SK-N-SH treated with all-trans-retinoic acid at 6 μM for 48 hours (cell line): ENCODE data around the gene ATP8A2.

Experiments
- ATAC-seq: fragments of 200-7000 bp; cut with Tn5 transposase; 3 replicates; pipeline ENCODE4 v1.9.1; 2020; ENCODE audit warnings: mild to moderate bottlenecking, moderate library complexity
- ARNTL ChIP-seq: fragments of 450-650 bp; formaldehyde crosslinking; IDR thresholded peaks from 2 replicates; pipeline ENCODE4 v1.5.0; 2020; ENCODE audit warnings: low read depth, mild to moderate bottlenecking, moderate library complexity, borderline replicate concordance
- BACH2 ChIP-seq: fragments of 250-450 bp; sonication (Bioruptor Pico); IDR thresholded peaks from 2 replicates; pipeline ENCODE4 v1.9.0; 2021; ENCODE audit warnings: mild to moderate bottlenecking, borderline replicate concordance
- ESRRG ChIP-seq: fragments of 250-450 bp; sonication (Bioruptor Pico); IDR thresholded peaks from 2 replicates; pipeline ENCODE4 v1.6.1; 2021; ENCODE audit warnings: mild to moderate bottlenecking
- GLIS3 ChIP-seq: fragments of 250-450 bp; sonication (Bioruptor Pico); IDR thresholded peaks from 2 replicates; pipeline ENCODE4 v1.5.0; 2020; ENCODE audit warnings: mild to moderate bottlenecking, moderate library complexity
- ISL1 ChIP-seq: fragments of 250-450 bp; sonication (Bioruptor Pico); IDR thresholded peaks from 2 replicates; pipeline ENCODE4 v2.1.2; 2022; ENCODE audit warnings: mild to moderate bottlenecking, moderate library complexity
- OSR1 ChIP-seq: fragments of 250-450 bp; sonication (Bioruptor Pico); IDR thresholded peaks from 2 replicates; pipeline ENCODE4 v1.8.0; 2022; ENCODE audit warnings: moderate library complexity, mild to moderate bottlenecking, inconsistent platforms
- PPARA ChIP-seq: fragments of 250-450 bp; sonication (Bioruptor Pico); IDR thresholded peaks from 2 replicates; pipeline ENCODE4 v1.5.0; 2020; ENCODE audit warnings: mild to moderate bottlenecking, borderline replicate concordance
- SNAI2 ChIP-seq: fragments of 250-450 bp; sonication (Bioruptor Pico); IDR thresholded peaks from 2 replicates; pipeline ENCODE4 v1.5.0; 2020; ENCODE audit warnings: mild to moderate bottlenecking, moderate library complexity
- TCF4 ChIP-seq: fragments of 250-450 bp; sonication (Bioruptor Pico); IDR thresholded peaks from 2 replicates; pipeline ENCODE4 v1.8.0; 2021; ENCODE audit warnings: mild to moderate bottlenecking, moderate library complexity, borderline replicate concordance
- TOX ChIP-seq: fragments of 250-450 bp; sonication (Bioruptor Pico); IDR thresholded peaks from 2 replicates; pipeline ENCODE4 v1.8.0; 2021; ENCODE audit warnings: mild to moderate bottlenecking, moderate library complexity, borderline replicate concordance
- ZC3H10 ChIP-seq: fragments of 250-450 bp; sonication (Bioruptor Pico); IDR thresholded peaks from 2 replicates; pipeline ENCODE4 v1.5.1; 2021; ENCODE audit warnings: mild to moderate bottlenecking, moderate library complexity
- ZFP30 ChIP-seq: fragments of 450-650 bp; formaldehyde crosslinking; IDR thresholded peaks from 2 replicates; pipeline ENCODE4 v1.5.0; 2022; ENCODE audit warnings: mild to moderate bottlenecking, moderate library complexity
- ZNF565 ChIP-seq: fragments of 450-650 bp; formaldehyde crosslinking; conservative IDR thresholded peaks from 2 replicates; pipeline ENCODE4 v1.5.0; 2020; ENCODE audit warnings: low read depth, mild to moderate bottlenecking, moderate library complexity
- ZNF70 ChIP-seq: fragments of 450-650 bp; formaldehyde crosslinking; IDR thresholded peaks from 2 replicates; pipeline ENCODE4 v1.5.0; 2020; ENCODE audit warnings: mild to moderate bottlenecking, moderate library complexity
- ZNF8 ChIP-seq: fragments of 450-650 bp; formaldehyde crosslinking; IDR thresholded peaks from 2 replicates; pipeline ENCODE4 v1.5.0; 2020; ENCODE audit warnings: mild to moderate bottlenecking, moderate library complexity
- TF ChIP-seq, protein P1 (sequence below): fragments of 250-450 bp; sonication (Bioruptor Pico); IDR thresholded peaks from 2 replicates; pipeline ENCODE4 v1.5.0; 2020; ENCODE audit warnings: mild to moderate bottlenecking, moderate library complexity
- TF ChIP-seq, protein P2 (sequence below): fragments of 250-450 bp; sonication (Bioruptor Pico); IDR thresholded peaks from 2 replicates; pipeline ENCODE4 v1.8.0; 2020; ENCODE audit warnings: mild to moderate bottlenecking, moderate library complexity, borderline replicate concordance
- TF ChIP-seq, protein P3 (sequence below): fragments of 250-450 bp; sonication (Bioruptor Pico); IDR thresholded peaks from 2 replicates; pipeline ENCODE4 v1.5.1; 2021; ENCODE audit warnings: mild to moderate bottlenecking, moderate library complexity
- TF ChIP-seq, protein P4 (sequence below): fragments of 250-450 bp; sonication (Bioruptor Pico); IDR thresholded peaks from 2 replicates; pipeline ENCODE4 v1.5.1; 2020; ENCODE audit warnings: low read depth, mild to moderate bottlenecking, moderate library complexity
- TF ChIP-seq, protein P5 (sequence below): fragments of 250-450 bp; sonication (Bioruptor Pico); IDR thresholded peaks from 2 replicates; pipeline ENCODE4 v1.8.0; 2021; ENCODE audit warnings: low read depth, mild to moderate bottlenecking, moderate library complexity, borderline replicate concordance

The ATP8A2 gene

DNA sequence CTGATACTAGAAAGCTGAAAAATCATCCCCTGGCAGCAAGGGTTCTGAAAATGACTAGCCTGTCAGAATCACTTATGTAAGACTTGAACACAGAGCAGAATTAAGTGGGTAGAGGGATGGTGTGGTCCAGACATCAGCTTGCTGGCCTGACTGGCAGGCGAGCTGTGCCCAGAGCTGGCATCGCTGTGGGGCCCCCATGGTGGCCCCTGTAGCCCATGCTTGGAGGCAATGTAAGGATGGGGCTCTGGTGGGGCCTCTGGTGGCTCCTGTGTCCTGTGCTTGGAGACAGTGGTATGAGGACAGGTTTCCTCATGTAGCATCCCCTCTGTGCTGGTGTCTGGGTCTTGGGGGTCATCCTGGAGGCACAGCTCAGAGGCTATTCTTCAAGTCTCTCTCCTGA, 347.9 kb downstream of the ATP8A2 start (continued):
- TF ChIP-seq, protein P1, sequence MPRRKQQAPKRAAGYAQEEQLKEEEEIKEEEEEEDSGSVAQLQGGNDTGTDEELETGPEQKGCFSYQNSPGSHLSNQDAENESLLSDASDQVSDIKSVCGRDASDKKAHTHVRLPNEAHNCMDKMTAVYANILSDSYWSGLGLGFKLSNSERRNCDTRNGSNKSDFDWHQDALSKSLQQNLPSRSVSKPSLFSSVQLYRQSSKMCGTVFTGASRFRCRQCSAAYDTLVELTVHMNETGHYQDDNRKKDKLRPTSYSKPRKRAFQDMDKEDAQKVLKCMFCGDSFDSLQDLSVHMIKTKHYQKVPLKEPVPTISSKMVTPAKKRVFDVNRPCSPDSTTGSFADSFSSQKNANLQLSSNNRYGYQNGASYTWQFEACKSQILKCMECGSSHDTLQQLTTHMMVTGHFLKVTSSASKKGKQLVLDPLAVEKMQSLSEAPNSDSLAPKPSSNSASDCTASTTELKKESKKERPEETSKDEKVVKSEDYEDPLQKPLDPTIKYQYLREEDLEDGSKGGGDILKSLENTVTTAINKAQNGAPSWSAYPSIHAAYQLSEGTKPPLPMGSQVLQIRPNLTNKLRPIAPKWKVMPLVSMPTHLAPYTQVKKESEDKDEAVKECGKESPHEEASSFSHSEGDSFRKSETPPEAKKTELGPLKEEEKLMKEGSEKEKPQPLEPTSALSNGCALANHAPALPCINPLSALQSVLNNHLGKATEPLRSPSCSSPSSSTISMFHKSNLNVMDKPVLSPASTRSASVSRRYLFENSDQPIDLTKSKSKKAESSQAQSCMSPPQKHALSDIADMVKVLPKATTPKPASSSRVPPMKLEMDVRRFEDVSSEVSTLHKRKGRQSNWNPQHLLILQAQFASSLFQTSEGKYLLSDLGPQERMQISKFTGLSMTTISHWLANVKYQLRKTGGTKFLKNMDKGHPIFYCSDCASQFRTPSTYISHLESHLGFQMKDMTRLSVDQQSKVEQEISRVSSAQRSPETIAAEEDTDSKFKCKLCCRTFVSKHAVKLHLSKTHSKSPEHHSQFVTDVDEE (CRISPR knock-in tag) = no peak
- TF ChIP-seq BACH2 (CRISPR knock-in tag) (no peak), ZFP30 (CRISPR knock-in tag) (no peak)

DNA sequence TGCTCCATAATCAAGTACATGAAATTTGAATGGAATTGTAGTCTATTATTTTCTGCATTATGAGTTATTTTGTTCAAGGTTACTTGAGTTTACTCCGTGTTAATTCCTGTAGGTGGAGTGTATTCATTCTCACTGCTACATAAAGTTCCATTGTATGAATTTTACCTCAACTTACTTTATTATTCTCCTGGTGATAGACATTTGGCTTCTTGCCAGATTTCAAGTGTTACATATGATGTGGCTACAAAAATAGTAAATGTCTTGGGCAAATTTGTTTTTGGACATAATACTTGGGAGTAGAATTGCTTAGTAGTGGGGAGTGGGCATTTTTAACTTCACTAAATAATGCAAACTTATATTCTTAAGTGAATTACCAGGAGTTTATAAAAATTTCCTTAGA, 351.1 kb downstream of the ATP8A2 start:
- no peak for ATAC-seq

DNA sequence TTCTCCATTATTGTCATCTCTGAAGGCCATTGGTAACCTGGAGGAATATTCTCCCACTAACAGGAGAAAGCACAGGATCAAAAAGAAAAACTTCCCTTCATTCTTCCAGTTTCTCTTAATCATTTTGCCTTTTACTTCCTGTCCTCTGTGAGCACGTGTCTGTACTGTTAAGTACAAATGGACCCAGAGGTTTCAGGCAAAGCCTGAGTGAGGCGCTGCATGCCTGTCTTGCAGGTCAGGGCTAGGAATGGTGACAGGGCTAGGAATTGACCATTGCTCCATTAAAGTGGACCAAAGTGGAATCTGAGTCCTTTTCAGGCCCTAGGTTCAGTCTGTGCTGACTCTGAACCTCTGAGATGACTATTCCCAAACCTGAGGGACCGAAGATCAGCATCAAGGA, 353.3 kb downstream of the ATP8A2 start:
- TF ChIP-seq, protein P1 (CRISPR knock-in tag) = no peak
- TF ChIP-seq GLIS3 (CRISPR knock-in tag) = no peak
- no peak for TF ChIP-seq ZNF70 (CRISPR knock-in tag)
- TF ChIP-seq ZFP30 (CRISPR knock-in tag) = no peak
- TF ChIP-seq ZNF565 (CRISPR knock-in tag) = no peak
- TF ChIP-seq ESRRG = no peak
- TF ChIP-seq TCF4 = no peak
- no peak for TF ChIP-seq ZC3H10 (CRISPR knock-in tag)
- TF ChIP-seq TOX (CRISPR knock-in tag) = no peak
- TF ChIP-seq, protein P2, sequence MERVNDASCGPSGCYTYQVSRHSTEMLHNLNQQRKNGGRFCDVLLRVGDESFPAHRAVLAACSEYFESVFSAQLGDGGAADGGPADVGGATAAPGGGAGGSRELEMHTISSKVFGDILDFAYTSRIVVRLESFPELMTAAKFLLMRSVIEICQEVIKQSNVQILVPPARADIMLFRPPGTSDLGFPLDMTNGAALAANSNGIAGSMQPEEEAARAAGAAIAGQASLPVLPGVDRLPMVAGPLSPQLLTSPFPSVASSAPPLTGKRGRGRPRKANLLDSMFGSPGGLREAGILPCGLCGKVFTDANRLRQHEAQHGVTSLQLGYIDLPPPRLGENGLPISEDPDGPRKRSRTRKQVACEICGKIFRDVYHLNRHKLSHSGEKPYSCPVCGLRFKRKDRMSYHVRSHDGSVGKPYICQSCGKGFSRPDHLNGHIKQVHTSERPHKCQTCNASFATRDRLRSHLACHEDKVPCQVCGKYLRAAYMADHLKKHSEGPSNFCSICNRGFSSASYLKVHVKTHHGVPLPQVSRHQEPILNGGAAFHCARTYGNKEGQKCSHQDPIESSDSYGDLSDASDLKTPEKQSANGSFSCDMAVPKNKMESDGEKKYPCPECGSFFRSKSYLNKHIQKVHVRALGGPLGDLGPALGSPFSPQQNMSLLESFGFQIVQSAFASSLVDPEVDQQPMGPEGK (CRISPR knock-in tag) = no peak
- TF ChIP-seq OSR1 (CRISPR knock-in tag) = no peak
- no peak for TF ChIP-seq ZNF8 (CRISPR knock-in tag)
- TF ChIP-seq, all 23 proteins: peak for 0
- no peak for ATAC-seq

More for the DNA sequence above, 351.1 kb downstream of the ATP8A2 start:
- no peak for TF ChIP-seq ZNF8 (CRISPR knock-in tag)
- no peak for TF ChIP-seq SNAI2 (CRISPR knock-in tag)
- TF ChIP-seq ZNF565 (CRISPR knock-in tag) = no peak
- TF ChIP-seq ZFP30 (CRISPR knock-in tag) = no peak
- no peak for TF ChIP-seq ZC3H10 (CRISPR knock-in tag)

DNA sequence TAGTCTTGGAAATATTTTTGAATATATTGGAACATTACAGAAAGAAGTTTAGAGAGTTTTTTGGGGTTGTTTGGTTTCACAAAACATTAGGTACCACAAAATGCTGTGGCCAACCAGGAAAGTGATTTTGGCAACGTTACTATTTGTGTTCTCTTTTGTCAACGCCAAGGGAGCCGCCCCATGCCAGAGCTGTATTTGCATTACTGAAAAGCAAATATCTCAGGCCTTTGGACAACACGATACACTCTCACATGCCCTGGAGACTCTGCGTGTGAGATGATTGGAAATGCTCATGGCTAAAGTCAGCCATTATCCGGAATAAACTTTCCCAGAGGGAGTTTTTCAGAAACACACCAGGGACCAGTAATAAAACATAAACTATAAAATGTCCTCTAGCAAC, 355.5 kb downstream of the ATP8A2 start:
- ATAC-seq = no peak
- TF ChIP-seq ISL1 (CRISPR knock-in tag) (no peak), ZNF8 (CRISPR knock-in tag) (no peak), ZFP30 (CRISPR knock-in tag) (no peak), SNAI2 (CRISPR knock-in tag) (no peak), ZNF565 (CRISPR knock-in tag) (no peak), ZC3H10 (CRISPR knock-in tag) (no peak), BACH2 (CRISPR knock-in tag) (no peak), ESRRG (no peak), PPARA (CRISPR knock-in tag) (no peak), ARNTL (CRISPR knock-in tag) (no peak), TCF4 (no peak)
- TF ChIP-seq, protein P3, sequence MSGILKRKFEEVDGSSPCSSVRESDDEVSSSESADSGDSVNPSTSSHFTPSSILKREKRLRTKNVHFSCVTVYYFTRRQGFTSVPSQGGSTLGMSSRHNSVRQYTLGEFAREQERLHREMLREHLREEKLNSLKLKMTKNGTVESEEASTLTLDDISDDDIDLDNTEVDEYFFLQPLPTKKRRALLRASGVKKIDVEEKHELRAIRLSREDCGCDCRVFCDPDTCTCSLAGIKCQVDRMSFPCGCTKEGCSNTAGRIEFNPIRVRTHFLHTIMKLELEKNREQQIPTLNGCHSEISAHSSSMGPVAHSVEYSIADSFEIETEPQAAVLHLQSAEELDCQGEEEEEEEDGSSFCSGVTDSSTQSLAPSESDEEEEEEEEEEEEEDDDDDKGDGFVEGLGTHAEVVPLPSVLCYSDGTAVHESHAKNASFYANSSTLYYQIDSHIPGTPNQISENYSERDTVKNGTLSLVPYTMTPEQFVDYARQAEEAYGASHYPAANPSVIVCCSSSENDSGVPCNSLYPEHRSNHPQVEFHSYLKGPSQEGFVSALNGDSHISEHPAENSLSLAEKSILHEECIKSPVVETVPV = no peak
- TF ChIP-seq, protein P4, sequence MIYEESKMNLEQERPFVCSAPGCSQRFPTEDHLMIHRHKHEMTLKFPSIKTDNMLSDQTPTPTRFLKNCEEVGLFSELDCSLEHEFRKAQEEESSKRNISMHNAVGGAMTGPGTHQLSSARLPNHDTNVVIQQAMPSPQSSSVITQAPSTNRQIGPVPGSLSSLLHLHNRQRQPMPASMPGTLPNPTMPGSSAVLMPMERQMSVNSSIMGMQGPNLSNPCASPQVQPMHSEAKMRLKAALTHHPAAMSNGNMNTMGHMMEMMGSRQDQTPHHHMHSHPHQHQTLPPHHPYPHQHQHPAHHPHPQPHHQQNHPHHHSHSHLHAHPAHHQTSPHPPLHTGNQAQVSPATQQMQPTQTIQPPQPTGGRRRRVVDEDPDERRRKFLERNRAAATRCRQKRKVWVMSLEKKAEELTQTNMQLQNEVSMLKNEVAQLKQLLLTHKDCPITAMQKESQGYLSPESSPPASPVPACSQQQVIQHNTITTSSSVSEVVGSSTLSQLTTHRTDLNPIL = no peak
- TF ChIP-seq, protein P5, sequence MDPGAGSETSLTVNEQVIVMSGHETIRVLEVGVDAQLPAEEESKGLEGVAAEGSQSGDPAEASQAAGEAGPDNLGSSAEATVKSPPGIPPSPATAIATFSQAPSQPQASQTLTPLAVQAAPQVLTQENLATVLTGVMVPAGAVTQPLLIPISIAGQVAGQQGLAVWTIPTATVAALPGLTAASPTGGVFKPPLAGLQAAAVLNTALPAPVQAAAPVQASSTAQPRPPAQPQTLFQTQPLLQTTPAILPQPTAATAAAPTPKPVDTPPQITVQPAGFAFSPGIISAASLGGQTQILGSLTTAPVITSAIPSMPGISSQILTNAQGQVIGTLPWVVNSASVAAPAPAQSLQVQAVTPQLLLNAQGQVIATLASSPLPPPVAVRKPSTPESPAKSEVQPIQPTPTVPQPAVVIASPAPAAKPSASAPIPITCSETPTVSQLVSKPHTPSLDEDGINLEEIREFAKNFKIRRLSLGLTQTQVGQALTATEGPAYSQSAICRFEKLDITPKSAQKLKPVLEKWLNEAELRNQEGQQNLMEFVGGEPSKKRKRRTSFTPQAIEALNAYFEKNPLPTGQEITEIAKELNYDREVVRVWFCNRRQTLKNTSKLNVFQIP (CRISPR knock-in tag) = no peak
- TF ChIP-seq, protein P1 (CRISPR knock-in tag) = no peak
